Stromal cell of bone marrow (primary cell): ENCODE results near the gene CDC25B.

Experiments used
- DNase-seq: peaks from one replicate; pipeline ENCODE4 v3.0.0-alpha.2; 2012; ENCODE audit warnings: low read depth

The CDC25B gene

DNA sequence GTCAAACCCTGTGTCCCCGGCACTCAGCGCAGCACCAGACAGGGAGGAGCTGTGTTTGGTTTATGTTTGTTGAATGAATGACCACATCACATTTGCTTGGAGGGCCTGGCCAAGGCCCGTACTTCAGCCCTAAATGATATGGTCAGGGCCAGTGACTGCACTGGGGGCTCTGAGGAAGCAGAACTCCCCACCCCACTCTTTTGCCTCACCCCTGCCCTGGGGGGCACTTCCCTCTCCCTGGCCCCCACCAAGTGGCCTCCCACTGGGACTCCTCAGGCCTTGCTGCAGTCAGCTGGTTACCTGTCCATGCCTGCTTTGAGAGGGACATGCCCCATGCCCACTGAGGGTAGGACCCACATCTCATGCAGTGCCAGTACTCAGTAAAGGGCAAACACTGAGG is 31.5 kb upstream of the CDC25B start:
- DNase-seq = no peak

DNA sequence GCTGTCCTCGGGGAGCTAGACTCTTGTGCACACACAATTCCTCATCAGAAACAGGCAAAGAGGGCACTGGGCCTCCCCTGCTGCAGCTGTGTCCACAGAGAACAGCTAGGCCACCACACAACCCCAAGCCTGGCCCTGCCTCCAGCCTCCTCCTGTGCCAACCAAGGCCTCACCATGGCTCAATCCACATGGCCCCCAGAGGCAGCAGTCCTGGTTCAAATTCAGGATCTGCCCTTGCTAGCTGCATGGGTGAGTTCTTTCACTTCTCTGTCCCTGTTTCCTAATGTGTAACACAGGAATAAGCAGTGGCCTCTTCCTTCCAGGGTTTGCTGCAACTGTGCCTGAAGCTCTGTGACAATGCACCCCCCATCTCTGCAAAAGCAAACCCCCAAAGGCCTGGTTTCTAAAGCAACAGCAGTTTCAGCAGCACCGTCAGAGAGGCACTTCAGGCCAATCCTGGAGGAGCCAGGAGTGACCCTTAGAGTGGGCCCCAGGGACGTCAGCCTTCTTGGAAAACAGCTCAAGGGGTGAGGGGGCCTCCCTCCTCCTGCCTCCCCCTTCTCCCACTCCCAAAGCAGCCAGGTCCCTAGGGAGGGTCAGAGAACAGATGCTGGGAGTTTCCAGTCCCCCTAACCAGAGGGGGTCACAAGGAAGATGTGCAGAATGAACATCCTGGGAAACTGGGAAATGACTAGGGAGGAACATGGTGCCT is 30.8 kb upstream of the CDC25B start:
- DNase-seq = no peak

DNA sequence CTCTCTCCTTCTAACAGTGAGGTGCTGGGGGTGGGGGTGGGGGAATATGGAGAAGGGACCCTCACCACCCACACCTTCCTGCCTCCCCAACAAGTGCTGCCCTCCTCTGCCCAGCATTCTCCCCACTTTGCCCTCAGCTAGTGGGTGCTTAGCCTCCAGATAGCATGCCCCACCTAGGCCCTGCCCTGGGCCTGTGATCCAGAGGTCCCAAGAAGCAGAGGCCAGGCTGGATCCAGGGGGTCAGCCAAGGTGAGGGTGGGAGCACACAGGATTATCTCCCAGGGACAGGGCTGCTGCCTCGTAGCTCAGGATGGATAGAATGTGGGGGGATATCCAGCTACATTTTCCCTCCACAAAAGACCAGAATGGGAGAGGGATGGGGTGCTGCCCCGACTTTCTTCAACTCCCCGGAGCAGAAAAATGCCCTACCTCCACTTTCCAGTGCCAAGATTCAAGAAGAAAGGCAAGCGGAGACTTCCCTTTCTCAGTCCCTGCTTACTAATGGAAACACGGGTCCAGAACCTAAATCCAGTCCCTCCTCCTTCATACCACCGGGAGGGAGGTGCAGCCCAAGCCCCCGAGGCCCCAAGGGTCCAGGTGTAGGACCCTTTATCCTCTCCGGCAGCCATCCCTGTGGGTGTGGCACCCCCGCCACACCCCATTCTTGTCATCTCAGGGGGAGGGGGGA is 29.5 kb upstream of the CDC25B start:
- DNase-seq = no peak

DNA sequence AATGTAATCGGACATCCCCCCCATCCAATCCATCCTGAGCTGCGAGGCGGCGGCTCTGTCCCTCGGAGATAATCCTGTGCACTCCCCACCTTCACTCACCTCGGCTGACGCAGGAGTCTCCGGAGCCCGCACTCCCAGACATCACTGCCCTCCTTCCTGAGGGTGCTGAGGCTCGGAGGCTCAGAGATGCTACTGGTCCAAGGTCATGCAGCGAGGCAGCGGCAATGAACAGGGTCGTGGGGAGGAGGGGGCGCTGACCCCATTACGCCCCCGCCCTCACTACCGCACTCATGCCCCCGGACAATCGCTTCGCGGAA is 29.0 kb upstream of the CDC25B start:
- DNase-seq = no peak

DNA sequence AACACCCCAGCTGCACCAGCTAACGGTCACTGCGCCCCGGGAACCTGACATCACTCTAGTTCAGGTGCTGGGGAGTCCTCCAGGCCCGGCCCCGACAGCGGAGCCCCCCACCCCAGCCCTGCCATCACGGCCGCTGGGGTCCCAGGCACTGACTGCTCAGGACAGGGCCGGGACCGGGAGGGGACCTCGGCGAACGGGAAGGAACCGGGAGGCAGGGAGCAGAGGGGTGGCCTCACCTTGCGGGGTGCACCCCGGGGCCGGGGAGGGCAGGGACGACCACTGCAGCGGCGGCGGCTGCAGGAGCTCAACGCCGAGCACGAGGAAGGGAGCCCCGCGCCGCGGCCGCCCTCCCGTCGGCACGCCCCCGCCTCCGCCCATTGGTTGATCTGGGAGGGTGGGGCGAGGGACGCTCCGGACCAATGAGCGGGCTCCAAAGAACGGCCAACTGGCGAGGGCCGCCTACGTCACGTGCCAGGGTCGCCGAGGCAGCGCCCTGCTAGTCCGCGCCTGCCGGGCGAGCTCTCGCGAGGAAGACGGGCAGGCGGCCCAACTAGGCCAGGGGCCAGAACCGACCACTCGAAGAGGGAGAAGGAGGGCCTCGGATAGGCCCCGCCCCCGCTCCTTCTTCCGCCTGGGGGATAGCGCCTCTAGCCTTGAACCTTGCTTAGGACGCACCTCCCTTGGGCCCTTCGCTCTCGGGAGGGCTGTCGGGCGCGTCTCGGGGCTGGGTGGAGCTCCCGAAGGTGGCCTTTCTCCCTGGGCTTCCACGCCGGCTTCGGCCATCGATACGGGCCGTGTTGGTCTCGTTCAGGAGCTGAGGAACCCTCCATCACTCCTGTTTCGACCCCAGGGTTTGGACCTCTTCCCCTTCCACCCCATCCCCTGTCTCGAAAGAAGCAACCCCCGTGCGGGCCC is 28.4 kb upstream of the CDC25B start, which contains the start of gene ADISSP:
ADISSP (minus strand) TSS at position 327 of the 915 bp plus-strand sequence. CDS start 7,653 bp downstream, outside the sequence.
- peak; percentile 96 for DNase-seq

DNA sequence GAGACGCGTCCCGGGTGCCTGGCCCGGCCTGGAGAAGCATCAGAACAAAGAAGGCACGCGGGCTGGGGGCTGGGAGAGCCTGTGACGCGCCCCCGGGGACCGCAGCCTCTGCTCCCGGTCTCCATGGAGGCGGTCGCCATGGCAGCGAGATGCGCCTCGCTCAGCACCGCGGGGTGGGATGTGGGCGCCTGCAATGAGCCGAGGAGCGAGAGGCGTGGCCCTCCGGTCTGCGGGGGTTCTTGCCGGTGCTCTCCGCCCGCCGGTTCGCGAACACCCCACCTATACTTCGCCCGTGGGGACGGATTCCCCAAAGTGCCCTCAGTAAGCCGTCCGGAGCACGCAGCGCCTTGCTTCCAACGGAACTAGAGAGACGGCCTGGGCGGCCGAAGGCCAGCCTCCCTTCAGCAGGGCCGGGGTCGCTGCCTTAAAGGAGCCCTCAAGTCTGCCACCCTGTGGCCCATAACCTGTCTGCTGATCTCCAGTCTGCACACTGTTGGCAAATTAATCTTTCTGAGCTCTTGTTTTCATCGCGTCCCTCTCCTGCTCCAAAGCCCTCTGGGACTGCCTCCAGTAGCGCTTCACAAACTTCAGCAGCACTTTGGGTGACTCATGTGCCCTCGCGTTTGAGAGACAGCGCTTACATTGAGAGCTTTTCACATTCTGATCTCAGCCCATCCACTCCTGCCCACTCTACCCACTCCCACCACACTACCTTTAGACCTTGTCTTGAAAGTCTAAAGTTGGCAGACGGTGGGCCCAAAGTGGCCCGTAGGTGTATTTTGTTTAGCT is 27.6 kb upstream of the CDC25B start:
- DNase-seq = peak; percentile 59

DNA sequence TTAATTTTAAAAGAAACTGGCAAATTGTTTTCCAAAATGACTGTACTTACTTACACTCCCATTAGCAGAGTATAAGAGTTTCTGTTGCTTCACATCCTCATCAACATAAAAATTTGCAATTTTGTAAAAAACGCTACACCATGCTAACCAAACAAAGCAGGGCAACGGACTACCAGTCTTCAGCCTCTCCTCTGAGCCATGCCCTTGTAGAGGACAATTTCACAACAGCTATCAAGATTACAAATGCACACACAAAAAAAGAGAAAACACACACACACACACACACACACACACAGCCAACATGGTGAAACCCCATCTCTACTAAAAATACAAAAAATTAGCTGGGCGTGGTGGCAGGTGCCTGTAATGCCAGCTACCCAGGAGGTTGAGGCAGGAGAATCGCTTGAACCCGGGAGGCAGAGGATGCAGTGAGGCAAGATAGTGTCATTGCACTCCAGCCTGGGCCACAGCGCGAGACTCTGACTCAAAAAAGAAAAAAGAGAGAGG is 24.5 kb upstream of the CDC25B start:
- DNase-seq = no peak

DNA sequence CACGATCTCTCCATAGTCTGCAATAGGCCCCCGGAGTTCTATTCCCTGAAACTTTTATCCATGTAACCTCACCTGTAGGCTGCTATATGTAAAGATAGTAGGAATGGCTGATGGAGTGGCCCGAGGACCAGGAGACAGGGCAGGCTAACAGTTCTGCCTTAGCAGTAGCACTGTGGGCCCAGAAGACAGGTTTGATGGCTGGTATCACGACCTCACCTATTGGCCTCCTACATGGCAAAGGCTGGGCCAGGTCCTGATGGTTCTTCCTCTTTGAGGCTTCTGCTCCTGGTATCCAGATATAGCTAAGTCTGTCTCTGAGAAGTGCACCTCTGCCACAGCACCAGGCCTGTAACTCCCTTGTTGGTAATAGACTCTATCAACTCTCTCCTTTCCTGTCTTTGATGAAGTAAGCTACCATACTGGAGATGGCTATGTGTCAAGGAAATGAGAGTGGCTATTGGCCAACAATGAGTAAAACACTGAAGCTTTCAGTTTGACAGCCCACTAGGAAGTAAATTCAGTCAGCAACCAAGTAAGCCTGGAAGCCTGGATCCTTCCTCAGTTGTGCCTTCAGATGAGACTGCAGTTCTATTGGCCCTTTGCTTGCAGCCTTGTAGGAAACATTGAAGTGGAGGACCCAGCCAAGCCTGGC is 20.5 kb upstream of the CDC25B start:
- no peak for DNase-seq

DNA sequence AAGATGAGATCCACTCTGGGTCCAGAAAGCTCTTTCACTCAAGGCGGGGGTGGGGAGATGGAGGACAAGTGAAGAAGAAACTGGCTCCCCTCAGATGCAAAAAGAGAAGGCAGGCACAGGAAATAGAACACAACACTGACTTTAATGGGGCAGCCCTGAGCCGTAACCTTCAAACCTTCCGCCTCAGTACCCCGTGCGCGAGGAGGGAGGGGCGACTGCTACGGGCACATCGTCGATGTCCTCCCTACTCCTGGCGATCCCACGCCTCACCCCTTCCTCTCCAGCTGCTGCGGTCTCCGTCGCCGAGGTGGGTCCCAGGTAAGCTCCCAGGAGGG is 18.8 kb upstream of the CDC25B start:
- DNase-seq = no peak

DNA sequence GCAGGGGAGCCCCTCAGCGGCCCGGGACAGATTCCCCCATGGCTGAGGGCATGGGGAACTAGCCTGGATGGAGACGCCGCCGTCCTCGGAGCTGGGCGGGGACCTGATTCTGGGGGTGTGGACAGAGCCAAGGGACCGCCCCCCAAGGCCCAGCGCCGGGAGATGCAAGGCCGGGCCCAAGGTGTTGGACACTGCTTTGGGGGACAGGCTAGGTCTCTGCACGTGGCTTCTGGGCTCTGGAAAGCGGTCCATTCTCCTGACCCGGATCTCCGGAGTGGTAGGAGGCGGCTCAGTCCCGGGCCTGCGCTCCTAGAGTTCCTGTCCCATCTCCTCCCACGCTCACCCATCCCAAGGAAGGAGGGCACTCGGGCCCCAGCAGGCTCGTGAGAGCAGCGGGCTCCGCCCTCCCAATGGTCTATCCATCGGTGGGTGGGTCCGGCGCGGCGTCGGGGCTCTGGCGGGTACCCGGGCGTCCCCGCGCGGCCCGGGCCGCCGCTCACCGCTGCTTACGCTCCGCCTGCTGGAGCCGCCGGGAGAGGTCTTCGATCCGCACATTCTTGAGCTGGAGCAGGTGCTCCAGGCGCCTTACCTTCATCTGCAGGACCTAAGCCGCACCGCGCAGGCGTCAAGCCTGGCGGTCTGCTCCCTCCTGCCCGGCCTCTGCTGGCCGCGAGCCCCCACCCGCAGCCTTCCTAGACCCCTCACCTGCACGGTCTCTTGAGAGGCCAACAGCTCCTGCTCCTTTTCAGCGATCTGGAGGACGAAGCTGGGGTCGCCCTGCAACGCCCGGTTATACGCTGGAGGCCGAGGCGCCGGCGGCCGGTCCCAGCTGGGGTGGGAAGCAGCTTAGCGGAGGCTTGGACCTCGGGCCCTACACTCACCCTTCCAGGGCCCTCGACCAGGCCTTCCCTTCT is 18.1 kb upstream of the CDC25B start:
- no peak for DNase-seq

DNA sequence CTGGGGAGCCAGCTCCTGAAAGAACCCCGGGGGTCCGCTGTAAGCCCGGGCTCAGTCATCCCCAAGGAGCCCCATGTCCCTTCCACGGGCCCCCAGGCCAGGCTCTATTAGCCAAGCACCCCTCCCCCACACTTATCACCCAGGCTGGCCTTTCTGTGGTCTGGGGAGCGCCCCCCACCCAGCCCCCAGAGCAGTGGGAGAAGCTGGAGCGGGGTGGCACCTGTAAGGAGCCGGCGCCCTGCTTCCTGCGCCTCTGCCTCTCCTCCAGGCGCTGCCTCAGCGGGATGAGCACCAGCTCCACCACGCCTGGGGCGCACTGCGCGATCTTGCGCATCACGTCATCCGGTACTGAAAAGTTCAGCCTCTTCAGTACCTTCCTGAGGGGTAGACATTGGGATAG is 17.1 kb upstream of the CDC25B start:
- DNase-seq = no peak

DNA sequence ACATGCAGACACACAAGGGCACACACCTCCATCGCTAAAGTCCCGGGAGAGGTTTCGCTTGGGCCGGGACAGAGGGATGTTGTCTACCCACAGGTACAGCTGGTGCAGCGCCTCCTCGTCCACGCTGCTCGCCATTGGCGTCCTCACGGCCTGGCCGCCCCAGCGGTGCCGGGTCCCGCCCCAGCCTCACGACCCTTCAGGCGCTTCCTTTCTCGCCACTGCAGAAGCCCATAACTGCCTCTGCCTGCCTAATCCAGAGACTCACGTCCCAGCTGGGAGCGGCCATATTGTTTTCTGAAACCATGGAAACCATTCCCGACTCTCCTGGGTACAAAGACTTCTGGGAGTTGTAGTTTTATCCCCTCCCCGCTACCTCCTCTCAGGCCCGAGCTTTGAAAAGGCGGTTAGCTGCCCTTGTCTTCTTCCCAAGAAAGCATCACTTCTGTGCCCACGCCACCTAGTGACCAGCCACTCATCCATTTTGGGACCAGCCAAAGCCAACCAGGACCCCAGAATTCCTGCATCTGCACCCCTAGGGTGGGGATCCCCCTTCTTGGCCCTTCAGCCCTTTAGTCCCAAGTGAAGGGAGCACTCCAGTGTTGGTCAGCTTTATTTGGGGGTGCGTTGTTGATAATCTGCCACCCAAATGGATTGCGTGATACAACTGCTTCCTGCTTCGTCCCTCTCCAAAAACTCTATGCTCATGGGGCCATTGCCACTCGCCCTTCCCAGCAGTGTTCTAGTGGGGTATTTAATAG is 14.8 kb upstream of the CDC25B start, which contains the start of gene SPEF1:
SPEF1 (minus strand) TSS at position 296 of the 758 bp plus-strand sequence; CDS start at position 135, 161 bp downstream.
- DNase-seq = peak; percentile 94

DNA sequence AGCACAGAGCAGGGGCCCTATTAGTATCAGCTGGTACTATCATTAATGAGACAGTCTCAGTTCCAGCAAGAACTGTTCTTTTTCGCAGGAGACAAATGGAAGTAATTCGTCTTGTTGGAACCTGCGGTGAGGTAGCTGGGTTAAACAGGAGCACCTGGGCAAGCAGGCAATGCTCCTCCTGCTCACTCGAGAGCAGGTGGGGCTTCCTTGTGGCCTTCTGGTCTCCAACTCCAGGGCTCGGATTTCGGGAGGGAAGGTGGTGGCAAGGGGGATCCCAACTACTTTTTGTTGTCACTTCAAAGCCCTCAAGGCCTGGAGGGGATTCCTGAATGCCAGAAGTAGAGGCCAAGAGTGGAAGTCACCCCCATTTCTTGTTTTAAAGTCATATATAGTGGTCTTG is 13.5 kb upstream of the CDC25B start:
- DNase-seq = no peak

DNA sequence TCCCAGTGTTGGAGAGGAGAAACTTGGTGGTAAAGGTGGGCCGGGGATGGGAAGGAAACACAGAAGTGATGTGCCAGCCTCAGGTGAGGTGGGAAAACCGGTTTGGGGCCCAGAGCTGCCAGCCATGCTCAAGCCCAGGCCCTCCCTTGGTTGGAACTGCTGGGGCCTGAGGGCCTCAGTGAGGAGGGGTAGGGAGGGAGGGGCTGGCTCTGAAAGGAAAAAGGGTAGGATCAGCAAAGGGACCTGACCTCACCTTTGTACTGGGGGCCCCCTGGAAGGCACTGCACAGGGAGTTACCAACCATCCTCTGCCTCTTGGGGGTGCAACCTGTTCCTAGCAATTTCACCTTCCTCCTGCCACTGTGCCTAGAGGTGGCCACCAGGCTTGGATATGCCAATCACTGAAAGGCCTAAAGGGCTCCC is 13.0 kb upstream of the CDC25B start:
- no peak for DNase-seq

DNA sequence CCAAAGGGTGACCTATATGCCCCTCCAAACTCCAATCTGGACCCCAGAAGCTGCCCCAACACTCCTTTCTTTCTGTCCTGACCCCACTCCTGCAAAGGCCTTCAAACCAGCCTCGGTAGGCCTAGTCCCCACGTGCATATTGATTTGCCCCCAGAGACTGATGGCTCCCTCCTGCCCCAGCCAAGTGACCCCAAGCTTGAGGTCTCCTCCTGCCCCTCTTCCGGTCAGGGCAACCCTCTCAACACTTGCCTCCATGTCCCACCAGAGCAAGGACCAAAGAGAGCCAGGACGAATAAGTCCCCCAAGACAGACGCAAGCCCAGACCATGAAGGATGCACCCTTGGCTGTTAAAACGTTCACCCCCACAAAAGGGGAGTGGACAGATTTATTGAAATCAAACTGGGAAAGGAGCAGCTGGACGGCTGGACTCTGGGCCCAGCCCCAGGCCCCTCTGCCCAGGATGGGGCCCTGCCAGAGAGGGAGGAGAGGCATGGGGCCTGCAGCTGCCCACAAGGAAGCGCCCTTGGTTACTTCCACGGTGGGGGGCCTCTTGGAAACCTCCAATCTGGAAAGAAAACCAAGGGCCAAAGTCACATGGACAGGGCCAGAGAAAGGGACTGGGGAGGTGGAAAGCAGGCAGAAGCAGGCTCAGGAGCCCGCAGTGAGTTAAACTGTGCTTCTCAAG is 12.5 kb upstream of the CDC25B start:
- no peak for DNase-seq

DNA sequence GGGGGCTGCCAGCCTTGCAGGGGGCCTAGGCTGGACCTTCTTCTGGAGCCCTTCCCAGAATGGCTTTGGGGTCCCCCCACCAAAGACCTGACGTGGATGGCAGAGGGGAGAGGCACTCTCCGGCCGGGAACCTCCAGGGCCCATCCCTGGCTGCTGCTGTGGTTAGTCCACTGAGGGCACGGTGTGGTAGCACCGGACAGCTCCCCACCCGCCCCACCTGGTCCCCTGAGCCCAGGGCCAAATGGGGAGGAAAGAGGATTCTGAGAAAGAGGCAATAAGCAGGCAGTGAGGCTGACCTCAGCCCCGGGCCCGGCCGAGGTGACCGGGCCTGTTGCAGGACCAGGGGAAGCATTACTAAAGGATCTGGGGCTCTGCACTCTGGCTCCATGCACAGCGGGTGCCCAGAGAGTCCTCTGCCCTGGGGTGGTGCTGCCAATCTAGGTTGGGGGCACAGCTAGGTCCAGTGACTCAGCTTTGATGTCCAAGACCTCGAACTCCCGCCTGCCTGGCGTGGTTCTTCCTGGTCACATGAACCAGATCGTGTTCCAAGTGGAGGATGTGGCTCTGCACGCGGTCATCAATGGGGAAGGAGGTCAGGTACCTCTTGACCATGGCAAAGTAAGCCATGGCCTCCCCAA is 11.8 kb upstream of the CDC25B start:
- no peak for DNase-seq

DNA sequence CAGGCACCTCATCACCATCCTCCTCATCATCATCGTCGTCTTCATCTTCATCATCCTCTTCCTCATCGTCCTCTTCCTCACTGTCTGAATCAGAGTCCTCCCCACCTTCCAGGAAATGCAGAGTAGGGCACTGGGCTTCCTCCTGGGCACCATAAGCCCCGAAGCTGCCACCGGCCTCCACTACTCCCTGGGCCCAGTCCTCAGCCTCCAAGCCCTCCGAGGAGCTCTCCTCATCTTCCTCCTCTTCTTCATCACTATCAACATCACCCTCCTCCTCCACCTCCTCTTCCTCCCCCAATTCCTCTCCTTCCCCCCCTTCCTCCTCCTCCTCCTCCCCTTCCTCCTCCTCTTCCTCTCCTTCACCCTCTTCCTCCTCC is 11.3 kb upstream of the CDC25B start:
- no peak for DNase-seq
